ENCODE results near the gene SPEN.
A peak's percentile ranks its signal among the peaks of the same experiment; 100 is the strongest.

SPEN gene

DNA sequence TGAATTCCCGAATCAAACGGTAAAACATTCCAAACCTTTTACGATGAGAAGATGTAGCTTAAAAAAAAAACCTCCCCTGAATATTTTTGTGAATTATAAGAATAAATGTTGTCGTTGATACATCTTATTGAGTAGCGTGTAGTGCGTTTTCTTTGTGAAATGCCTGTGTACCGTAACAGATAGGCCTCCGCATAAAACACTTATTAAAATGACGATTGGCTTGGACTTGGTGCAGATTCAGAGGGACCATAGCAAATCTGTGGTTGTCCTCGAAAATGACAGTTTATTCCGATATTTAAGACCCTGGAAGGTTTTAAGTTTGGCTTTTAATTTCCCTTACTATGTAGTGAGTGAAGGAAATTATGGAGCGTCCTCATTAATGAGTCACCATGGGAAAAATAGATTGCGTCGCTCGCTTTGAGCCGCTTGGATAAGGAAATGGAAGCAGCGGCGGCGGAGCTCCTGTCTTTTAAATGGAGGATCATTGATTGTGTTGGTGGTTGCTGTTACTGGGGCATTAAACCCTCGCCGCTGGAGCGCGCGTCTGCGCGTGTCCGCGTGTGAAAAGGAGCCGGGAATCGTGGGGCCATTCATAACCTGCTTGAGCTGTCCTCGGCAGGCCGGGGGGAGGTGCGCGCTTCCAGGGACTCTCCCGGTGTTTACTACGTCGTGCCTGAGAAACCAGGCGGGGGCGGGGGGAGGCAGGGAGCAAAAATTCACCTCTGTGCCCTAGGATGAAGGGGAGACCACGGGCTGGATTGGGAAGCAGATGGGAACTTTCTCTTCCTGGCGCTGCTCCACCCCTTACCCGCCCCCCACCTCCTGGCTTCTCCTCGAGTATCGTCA, 1.6 kb downstream of the SPEN start:
- H3K27ac ChIP-seq: peak overlapping the region; percentile 98
- TF ChIP-seq ZFX (IDR thresholded peaks at IDR 0.05; ENCODE audit: borderline replicate concordance): no peak
- TF ChIP-seq, protein P1, sequence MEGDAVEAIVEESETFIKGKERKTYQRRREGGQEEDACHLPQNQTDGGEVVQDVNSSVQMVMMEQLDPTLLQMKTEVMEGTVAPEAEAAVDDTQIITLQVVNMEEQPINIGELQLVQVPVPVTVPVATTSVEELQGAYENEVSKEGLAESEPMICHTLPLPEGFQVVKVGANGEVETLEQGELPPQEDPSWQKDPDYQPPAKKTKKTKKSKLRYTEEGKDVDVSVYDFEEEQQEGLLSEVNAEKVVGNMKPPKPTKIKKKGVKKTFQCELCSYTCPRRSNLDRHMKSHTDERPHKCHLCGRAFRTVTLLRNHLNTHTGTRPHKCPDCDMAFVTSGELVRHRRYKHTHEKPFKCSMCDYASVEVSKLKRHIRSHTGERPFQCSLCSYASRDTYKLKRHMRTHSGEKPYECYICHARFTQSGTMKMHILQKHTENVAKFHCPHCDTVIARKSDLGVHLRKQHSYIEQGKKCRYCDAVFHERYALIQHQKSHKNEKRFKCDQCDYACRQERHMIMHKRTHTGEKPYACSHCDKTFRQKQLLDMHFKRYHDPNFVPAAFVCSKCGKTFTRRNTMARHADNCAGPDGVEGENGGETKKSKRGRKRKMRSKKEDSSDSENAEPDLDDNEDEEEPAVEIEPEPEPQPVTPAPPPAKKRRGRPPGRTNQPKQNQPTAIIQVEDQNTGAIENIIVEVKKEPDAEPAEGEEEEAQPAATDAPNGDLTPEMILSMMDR (IDR thresholded peaks at IDR 0.05): no peak

DNA sequence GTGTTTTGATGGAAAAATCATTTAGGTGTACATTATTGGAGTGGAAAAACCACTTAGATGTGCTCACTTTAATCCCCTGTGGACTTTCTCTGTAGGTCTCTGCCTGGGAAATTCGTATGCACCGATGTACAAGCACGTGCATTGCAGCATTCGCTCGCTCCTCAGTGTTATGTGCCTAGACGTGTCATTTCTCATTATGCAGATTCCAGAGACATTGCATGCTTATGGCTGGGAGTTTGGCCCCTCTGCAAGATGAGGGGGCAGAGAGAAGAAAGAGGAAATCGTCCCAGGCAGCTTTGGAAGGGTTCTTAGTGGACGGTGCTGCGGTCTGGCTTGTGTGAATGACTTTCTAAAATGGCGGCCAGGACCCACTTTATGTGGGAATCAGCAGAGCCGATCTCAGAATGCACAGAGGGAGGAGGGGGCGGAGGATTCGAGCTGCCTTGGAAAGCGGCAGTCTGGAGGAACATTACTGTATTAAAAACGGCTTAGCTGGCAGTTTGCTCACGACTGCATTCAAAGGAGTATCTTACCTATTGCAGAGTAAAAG, 2.3 kb downstream of the SPEN start:
- TF ChIP-seq, protein P1 (IDR thresholded peaks at IDR 0.05): no peak
- TF ChIP-seq ZFX (IDR thresholded peaks at IDR 0.05; ENCODE audit: borderline replicate concordance): no peak

DNA sequence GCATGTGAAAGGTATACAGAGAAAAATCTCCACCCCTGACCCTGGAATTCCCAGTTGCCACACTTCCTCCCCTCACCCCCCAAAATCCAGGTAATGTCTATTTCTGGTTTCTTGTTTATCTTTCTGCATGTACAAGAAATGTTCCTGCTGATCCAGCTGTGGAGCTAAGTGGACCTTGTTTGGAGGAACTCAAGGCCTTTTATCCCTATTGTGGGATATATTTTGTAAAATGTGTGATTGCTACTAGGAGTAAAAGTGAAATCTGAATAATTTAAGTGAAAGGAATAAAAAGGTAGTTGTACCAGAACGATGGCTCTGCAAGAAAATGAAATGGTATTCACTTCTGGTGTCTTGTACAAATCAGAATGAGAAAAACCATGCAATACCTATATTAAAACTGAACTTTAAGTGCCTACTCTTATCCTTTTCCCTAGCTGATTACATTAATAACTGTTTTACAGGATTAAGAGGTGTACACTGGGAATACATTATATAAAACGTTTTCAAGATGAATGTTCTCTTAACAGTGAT, 3.0 kb downstream of the SPEN start:
- H3K27ac ChIP-seq: peak overlapping the region; percentile 98
- TF ChIP-seq ZFX (IDR thresholded peaks at IDR 0.05; ENCODE audit: borderline replicate concordance): no peak
- TF ChIP-seq, protein P1 (IDR thresholded peaks at IDR 0.05): no peak

More for the DNA sequence above, 2.3 kb downstream of the SPEN start:
- H3K27ac ChIP-seq: peak overlapping the region; percentile 98

DNA sequence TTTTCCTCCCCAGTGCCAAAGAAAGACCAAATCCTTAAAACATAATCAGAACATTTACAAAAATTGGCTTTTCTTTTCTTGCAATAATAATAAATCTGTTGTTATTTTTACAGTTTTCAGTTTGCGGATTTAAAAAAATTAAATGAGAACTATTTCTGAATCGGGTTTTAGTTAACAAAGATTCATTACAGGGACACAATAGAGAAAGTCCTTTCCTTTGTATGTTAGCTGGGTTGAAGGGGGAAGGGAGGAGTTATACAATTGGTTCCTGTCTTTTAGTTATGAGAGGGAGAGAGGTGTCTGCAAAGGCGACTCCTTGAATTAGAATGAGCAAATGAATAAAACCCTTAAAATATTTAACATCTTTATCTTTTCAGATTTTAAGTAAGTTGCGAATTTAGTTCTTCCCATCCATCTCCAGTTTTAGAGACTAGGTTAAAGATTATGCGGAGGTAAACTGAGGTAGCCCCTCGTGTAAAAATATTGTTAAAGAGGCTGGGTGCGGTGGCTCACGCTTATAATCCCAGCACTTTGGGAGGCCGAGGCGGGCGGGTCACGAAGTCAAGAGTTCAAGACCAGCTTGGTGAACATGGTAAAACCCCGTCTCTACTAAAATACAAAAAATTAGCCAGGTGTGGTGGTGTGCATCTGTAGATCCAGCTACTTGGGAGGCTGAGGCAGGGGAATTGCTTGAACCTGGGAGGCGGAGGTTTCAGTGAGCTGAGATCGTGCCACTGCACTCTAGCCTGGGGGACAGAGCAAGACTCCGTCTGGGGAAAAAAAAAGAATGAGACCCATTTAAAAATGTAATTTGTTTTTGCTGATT, 3.9 kb downstream of the SPEN start:
- peak overlapping the region; percentile 98 for H3K27ac ChIP-seq
- TF ChIP-seq, protein P1 (IDR thresholded peaks at IDR 0.05): no peak
- no peak for TF ChIP-seq ZFX (IDR thresholded peaks at IDR 0.05; ENCODE audit: borderline replicate concordance)

DNA sequence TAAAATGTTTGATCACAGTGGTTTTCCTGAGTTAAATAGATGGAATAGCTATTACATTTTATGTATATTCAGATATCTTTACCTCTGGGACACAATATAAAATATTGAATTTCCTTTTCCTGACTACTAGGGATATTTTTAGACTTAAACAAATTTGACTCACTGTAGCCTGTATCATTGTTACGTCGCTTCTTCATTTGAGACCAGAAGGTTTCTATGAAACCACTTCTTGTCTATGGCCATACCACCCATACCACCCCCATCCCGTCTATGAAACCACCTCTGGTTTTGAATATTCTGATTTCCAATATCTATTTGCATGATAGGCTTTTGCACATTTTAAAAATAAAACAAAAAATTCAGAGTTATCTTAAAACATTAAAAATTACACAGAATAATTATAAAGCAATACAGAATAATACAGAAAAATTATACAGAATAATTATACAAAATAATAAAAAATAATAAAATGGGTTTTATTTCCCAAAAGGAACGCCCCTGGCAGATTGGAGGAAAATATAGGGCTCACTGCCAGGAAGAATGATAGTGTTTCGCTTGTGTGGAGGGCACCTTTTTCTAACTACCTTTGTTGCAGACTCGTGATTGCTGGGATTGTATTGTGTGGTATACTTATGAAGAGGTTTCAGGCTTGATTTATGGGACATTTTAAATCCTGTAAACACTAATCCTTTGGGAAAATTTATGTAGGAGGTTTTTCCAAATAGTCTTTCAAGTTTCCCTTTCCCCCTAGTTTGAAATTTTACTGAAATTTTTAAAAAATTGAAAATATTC, 4.7 kb downstream of the SPEN start:
- peak overlapping the region; percentile 98 for H3K27ac ChIP-seq
- TF ChIP-seq, protein P1 (IDR thresholded peaks at IDR 0.05): no peak
- TF ChIP-seq ZFX (IDR thresholded peaks at IDR 0.05; ENCODE audit: borderline replicate concordance): no peak

DNA sequence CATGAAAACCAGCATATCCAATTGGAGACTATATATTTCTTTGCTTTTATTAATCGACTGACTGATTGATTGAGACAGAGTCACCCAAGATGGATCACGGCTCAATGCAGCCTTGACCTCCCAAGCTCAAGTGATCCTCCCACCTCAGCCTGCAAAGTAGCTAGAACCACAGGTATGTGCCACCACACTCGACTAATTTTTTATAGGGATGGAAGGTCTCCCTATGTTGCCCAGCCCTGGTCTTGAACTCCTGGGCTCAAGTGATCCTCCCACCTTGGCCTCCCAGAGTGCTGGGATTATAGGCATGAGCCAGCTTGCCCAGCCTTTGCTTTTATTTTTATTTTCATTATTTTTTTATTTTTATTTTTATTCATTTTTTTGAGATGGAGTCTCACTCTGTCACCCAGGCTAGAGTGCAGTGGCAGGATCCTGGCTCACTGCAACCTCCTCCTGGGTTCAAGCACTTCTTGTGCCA, 5.4 kb downstream of the SPEN start:
- TF ChIP-seq, protein P1 (IDR thresholded peaks at IDR 0.05): no peak
- no peak for TF ChIP-seq ZFX (IDR thresholded peaks at IDR 0.05; ENCODE audit: borderline replicate concordance)
- peak overlapping the region; percentile 98; the same call in 1 of the 2 replicates for H3K27ac ChIP-seq

Data from 22Rv1 (cell line).